Measurements from ENCODE around the gene EXOC2.

DNA sequence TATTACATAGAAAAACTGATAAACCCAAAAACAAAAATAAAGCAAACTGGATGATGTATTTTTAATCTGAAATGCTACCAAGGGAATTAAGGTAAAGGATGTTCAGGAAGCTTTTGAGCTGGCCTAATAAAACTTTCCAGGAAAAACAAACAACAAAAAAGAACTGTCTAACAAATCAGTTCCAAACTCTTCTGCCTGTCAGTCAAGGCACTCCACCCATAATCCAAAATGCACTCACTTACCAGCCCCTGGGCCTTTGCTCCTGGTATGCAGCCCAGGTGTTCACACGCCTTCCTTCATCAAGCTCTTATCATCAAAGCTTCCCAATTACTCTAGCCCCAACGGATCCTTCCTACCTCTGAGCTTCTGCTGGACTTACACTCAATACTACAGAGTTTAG, 3.7 kb downstream of the EXOC2 start:
- TF ChIP-seq, protein P1, sequence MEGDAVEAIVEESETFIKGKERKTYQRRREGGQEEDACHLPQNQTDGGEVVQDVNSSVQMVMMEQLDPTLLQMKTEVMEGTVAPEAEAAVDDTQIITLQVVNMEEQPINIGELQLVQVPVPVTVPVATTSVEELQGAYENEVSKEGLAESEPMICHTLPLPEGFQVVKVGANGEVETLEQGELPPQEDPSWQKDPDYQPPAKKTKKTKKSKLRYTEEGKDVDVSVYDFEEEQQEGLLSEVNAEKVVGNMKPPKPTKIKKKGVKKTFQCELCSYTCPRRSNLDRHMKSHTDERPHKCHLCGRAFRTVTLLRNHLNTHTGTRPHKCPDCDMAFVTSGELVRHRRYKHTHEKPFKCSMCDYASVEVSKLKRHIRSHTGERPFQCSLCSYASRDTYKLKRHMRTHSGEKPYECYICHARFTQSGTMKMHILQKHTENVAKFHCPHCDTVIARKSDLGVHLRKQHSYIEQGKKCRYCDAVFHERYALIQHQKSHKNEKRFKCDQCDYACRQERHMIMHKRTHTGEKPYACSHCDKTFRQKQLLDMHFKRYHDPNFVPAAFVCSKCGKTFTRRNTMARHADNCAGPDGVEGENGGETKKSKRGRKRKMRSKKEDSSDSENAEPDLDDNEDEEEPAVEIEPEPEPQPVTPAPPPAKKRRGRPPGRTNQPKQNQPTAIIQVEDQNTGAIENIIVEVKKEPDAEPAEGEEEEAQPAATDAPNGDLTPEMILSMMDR (IDR thresholded peaks at IDR 0.05), result no peak
- TF ChIP-seq POLR2AphosphoS5 (IDR thresholded peaks at IDR 0.05), result no peak
- no peak for TF ChIP-seq EP300 (IDR thresholded peaks at IDR 0.05)
- TF ChIP-seq POLR2A (IDR thresholded peaks at IDR 0.05; ENCODE audit: low read depth), result no peak

Data from esophagus muscularis mucosa (tissue), 4 donors.